SK-N-MC (cell line): ENCODE data around the gene PRKCG.

Experiments
- DNase-seq: peaks from one replicate; pipeline ENCODE4 v3.0.0-alpha.2; 2011; ENCODE audit warnings: low read depth, low spot score
- H3K27ac ChIP-seq: fragments of 200-600 bp; sonication (generic); 2 replicates; pipeline ENCODE4 v1.5.1; 2016; ENCODE audit warnings: mixed run types
- H3K36me3 ChIP-seq: fragments of 200-600 bp; sonication (generic); 2 replicates; pipeline ENCODE4 v1.6.1; 2017; ENCODE audit warnings: antibody characterized with exemption, low read length, mixed read lengths; ENCODE audit not compliant: insufficient read depth
- H3K4me3 ChIP-seq: fragments of 200-600 bp; sonication (generic); 2 replicates; pipeline ENCODE4 v1.5.1; 2016
- H3K9ac ChIP-seq: fragments of 200-600 bp; sonication (generic); 2 replicates; pipeline ENCODE4 v1.8.0; 2017; ENCODE audit warnings: mixed run types, mixed read lengths; ENCODE audit not compliant: insufficient read length
- H3K9me3 ChIP-seq: fragments of 200-600 bp; sonication (generic); 2 replicates; pipeline ENCODE4 v1.6.1; 2017; ENCODE audit warnings: low read depth, mild to moderate bottlenecking, antibody characterized with exemption, low read length, moderate library complexity, mixed read lengths
- EZH2 ChIP-seq: fragments of 200-600 bp; sonication (generic); IDR thresholded peaks from one replicate; pipeline ENCODE4 v1.6.1; 2017; ENCODE audit warnings: antibody characterized with exemption
- FOXP2 ChIP-seq: optimal IDR thresholded peaks from 2 replicates; pipeline ENCODE3; 2011; ENCODE audit warnings: mild to moderate bottlenecking, moderate library complexity; ENCODE audit not compliant: insufficient read depth; ENCODE audit errors: extremely low read length, control extremely low read depth
- POLR2AphosphoS5 ChIP-seq: IDR thresholded peaks from 2 replicates; pipeline ENCODE4 v1.6.1; 2012; ENCODE audit warnings: mild to moderate bottlenecking, low read depth, low read length, borderline replicate concordance

The PRKCG gene

DNA sequence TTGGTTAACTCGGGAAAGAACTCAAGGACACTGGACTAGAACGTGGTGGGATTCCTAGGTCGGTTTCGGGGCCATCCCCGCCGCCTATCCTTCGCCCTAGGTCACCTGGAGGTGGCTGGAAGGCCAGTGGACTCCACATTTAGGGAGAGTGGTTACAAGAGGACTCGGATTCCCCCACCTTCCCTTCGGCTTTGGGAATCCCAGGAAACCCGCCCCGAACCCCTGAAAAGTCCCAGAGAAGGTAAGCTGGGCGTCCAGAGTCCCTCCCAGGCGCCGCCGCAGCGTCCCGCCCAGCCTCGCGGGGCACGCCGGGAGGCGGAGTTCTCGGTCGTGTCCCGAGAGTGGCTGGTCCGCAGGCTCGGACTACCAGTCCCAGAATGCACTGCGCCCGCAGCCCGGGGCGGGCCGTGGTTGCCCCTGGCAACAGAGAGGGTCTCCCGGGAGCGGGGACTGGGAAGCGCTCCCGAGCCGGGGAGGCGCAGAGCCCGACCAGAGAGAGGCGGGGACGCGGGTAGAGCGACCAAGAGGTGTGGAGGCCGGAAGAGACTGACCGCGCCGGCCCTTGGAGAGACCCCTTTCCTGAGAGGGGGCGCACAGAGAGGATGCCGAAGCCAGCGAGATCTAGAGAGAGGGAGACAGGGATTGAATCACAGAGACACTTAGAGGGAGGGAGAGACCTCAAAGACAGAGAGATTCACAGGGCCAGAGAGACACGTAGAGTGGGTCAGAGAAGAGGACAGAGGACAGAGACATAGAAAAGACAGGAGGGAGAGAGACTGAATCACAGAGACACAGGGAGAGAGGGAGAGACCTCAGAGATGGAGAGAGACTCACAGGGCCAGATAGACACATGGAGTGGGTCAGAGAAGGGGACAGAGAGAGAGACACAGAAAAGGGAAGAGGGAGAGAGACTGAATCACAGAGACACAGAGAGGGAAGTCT lies 2.6 kb upstream of the PRKCG start:
- Histone ChIP-seq H3K9ac (peak overlapping the region; percentile 60), H3K36me3 (no peaks in the 10 kb centered on the region), H3K9me3 (no peaks in the 10 kb centered on the region), H3K4me3 (peak overlapping the region; percentile 80), H3K27ac (no peak overlapping the region)
- no peak for DNase-seq
- TF ChIP-seq FOXP2: no peak
- peak; percentile 36; the same call in 1 of the 2 replicates for TF ChIP-seq POLR2AphosphoS5

DNA sequence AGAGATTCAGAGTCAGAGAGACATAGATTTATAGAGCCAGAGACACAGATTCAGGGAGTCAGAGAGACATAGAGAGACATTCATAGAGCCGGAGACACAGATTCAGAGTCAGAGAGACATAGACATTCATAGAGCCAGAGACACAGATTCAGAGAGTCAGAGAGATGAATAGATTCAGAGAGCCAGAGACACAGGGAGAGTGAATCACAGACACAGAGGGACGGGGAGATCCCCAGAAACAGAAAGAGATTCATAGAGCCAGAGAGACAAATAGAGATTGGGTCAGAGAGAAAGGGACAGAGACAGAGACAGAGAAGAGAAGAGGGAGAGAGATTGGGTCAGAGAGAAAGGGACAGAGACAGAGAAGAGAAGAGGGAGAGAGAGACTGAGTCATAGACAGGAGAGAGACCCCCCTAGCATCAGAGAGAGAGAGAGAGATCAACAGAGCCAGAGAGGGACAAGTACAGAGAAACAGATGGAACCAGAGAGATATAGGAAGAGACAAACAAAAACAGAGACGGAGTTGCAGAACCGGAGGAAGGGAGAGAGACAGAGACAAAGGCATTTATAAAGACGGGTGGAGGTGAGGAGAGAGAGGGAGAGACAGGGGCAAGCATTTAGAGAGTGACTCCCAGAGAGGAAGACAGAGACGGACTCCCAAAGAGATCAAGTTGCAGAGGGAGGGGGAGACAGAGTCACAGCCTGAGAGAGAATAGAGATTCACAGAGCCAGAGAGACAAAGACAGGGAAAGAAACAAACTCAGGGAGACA lies 1.1 kb upstream of the PRKCG start:
- Histone ChIP-seq H3K9ac (no peak overlapping the region), H3K4me3 (peak overlapping the region; percentile 70), H3K36me3 (no peaks in the 10 kb centered on the region), H3K9me3 (no peaks in the 10 kb centered on the region), H3K27ac (no peak overlapping the region)
- DNase-seq: no peak
- TF ChIP-seq FOXP2: no peak
- no peak for TF ChIP-seq POLR2AphosphoS5
- TF ChIP-seq EZH2: no peak

DNA sequence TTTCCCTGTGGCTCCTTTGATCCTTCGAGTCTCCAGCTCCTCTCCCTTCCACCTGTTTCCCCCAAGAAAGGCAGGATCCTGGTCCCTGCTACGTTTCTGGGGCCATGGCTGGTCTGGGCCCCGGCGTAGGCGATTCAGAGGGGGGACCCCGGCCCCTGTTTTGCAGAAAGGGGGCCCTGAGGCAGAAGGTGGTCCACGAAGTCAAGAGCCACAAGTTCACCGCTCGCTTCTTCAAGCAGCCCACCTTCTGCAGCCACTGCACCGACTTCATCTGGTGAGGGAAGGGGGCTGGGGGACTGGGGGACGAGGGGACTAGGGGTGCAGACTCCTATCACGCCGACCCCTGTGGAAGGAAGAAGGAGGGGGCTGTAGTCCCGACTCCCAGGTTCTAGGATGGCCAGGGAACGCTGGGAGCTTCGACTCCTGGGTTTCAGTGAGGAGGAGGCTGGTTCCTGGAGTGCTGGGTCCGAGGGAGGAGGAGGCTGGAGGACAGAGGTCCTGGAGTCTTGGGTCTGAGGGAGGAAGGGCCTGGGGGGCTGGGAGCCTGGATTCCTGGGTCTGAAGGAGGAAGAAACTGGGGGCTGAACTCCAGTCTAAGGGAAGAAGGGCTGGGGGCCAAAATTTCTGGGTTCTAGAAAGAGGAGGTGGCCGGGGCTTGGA lies 524 bp downstream of the PRKCG start:
- Histone ChIP-seq H3K36me3 (no peaks in the 10 kb centered on the region), H3K9me3 (no peaks in the 10 kb centered on the region), H3K4me3 (peak overlapping the region; percentile 70), H3K9ac (no peak overlapping the region), H3K27ac (no peak overlapping the region)
- no peak for TF ChIP-seq POLR2AphosphoS5
- no peak for TF ChIP-seq EZH2
- TF ChIP-seq FOXP2: no peak
- DNase-seq: no peak

DNA sequence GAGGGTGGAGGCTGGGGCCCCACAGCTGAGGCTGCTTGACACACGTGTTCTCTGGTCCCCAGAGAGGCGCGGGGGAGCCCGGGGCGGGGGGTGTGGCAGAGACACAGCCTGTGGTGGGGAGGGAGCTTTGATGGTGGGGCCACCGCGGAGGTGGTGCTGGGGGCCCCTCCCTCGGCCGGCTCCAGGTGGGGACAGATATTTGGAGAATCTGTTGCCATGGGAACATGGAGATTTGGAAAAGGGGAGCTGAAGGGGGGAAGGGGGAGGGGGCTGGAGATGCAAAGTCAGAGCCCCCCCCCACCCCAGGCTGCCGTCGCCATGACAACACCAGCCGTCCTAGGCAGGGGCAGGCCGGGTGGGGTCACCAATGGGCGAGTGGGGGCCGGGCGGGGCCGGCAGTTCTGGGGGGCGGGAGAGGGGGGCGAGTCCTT lies 1.2 kb downstream of the PRKCG start:
- peak overlapping the region; percentile 70; the same call in 1 of the 2 replicates for H3K4me3 ChIP-seq
- no peaks in the 10 kb centered on the region for H3K36me3 ChIP-seq
- TF ChIP-seq POLR2AphosphoS5 (no peak), FOXP2 (no peak), EZH2 (no peak)
- no peak overlapping the region for H3K27ac ChIP-seq
- no peak for DNase-seq
- H3K9ac ChIP-seq: no peak overlapping the region
- no peaks in the 10 kb centered on the region for H3K9me3 ChIP-seq

DNA sequence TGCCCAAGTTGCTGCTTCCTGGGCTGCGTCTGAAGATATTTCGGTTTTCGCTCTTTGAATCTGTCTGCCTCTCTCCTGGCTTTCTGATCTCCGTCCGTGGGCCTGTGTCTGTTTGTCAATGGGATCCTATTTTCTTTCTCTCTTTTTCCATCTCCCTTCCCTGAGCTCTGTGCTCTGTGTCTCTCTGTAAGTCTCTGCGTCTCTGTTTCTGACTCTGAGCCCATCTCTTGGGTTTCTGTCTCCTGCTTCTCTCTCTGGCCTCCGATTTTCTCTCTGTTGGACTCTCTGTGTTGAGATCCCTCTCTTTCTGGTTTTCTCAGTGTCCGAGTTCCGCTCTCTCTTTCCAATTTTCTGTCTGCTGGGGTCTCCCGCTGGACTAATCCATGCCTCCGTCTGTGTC lies 1.7 kb downstream of the PRKCG start:
- Histone ChIP-seq H3K4me3 (no peak overlapping the region), H3K36me3 (no peaks in the 10 kb centered on the region), H3K27ac (no peak overlapping the region), H3K9me3 (no peaks in the 10 kb centered on the region), H3K9ac (no peak overlapping the region)
- no peak for DNase-seq
- TF ChIP-seq POLR2AphosphoS5: no peak
- no peak for TF ChIP-seq EZH2
- no peak for TF ChIP-seq FOXP2

DNA sequence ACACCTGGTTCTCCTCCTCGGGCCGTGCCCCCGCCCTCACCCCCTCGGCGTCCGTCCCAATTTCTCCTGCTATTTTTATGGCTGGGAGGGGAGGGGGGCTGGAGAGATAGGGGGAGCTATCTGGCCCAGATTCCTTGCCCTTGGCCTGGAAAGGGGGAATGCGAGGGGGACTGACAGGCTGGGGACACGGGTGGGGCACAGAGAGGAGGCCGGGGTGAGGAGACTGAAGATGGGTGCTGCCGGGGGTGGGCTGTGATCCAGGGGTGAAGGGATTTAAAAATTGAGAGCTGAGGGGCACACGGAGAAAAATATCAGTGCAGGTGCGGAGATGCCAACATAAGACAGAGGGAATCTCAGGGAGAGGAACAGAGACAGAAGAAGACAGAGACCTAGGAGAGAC lies 2.3 kb downstream of the PRKCG start:
- Histone ChIP-seq H3K9me3 (no peaks in the 10 kb centered on the region), H3K36me3 (no peaks in the 10 kb centered on the region), H3K27ac (no peak overlapping the region), H3K4me3 (no peak overlapping the region), H3K9ac (no peak overlapping the region)
- no peak for TF ChIP-seq FOXP2
- TF ChIP-seq POLR2AphosphoS5: no peak
- no peak for TF ChIP-seq EZH2
- no peak for DNase-seq

DNA sequence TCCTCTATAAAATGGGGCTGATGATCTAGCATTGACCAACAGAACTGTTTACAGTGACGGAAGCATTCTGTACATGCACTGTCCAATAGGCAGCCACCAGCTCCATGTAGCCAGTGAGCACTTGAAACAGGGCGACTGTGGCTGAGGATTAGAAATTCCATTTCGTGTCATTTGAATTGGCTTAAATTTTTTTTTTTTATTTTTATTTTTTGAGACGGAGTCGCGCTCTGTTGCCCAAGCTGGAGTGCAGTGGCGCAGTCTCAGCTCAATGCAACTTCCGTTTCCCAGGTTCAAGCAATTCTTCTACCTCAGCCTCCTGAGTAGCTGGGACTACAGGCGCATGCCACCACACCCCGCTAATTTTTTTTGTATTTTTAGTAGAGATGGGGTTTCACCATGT lies 3.0 kb downstream of the PRKCG start:
- no peak for DNase-seq
- Histone ChIP-seq H3K4me3 (no peak overlapping the region), H3K9ac (no peak overlapping the region), H3K36me3 (no peaks in the 10 kb centered on the region), H3K9me3 (no peaks in the 10 kb centered on the region), H3K27ac (no peak overlapping the region)
- TF ChIP-seq POLR2AphosphoS5: no peak
- TF ChIP-seq EZH2: no peak
- no peak for TF ChIP-seq FOXP2

DNA sequence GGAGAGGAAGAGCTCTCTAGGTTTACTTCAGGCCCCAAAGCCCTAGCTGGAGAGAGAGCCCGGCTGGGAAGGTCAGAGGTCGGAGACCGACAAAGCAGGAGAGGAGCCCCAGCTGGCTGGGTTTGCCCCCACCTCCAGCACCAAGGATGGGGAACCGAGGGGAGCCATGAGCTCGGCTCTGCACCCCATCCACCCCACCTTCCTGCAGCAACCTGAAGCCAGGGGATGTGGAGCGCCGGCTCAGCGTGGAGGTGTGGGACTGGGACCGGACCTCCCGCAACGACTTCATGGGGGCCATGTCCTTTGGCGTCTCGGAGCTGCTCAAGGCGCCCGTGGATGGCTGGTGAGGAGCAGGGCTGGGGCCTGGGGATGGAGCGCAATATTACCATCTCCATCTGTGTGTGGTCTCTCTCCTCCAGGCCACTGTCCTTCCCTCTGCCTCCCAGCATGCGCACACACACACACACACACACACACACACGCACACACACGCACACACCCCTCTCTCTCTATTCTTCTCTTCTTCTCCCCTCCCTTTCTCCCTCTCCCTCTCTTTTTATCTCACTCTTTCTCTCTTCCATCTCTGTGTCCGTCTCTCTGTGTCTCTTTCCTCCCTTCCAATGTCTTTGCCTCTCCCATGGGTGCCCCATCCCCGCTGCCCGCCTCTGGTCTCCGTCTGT lies 10.4 kb downstream of the PRKCG start:
- H3K9ac ChIP-seq: no peak overlapping the region
- H3K27ac ChIP-seq: no peak overlapping the region
- H3K9me3 ChIP-seq: no peaks in the 10 kb centered on the region
- H3K36me3 ChIP-seq: no peaks in the 10 kb centered on the region
- DNase-seq: no peak
- H3K4me3 ChIP-seq: no peak overlapping the region
- no peak for TF ChIP-seq FOXP2
- no peak for TF ChIP-seq EZH2
- no peak for TF ChIP-seq POLR2AphosphoS5
